CD4-positive, alpha-beta memory T cell (primary cell): ENCODE results near the gene METTL27. TPM values are rescaled to one million over a fixed set of nuclear protein-coding genes. Genes with fewer than 3 reads are reported as not detected.
"Not testable (repeated sequence)": the region's sequence is repeated elsewhere in the genome, so short reads cannot be mapped to it uniquely, and the experiment has no call there.

Source experiments
- CTCF ChIA-PET: fragments of 350-600 bp; sonication (Branson Sonifier 250); formaldehyde crosslinking; loops from one replicate; lab custom pipeline; 2021; ENCODE audit warnings: inconsistent platforms; ENCODE audit not compliant: partially characterized antibody; lab: Charles Lee
- POLR2A ChIA-PET: fragments of 350-600 bp; sonication (Branson Sonifier 250); formaldehyde crosslinking; loops from one replicate; lab custom pipeline; 2021; ENCODE audit not compliant: partially characterized antibody; lab: Charles Lee
- DNase-seq, 5 donors: peaks; one replicate each; pipeline versions ENCODE4 v3.0.0 to v3.0.0-alpha.2; 2020 to 2022; ENCODE audit warnings: mixed read lengths in 1 of 5
- H3K27ac ChIP-seq: one replicate; pipeline ENCODE4 v1.7.0; 2013; ENCODE audit warnings: low read depth, low read length
- H3K27me3 ChIP-seq: 2 replicates; pipeline ENCODE4 v1.7.0; 2013; ENCODE audit warnings: mild to moderate bottlenecking, low read length, moderate library complexity; ENCODE audit not compliant: insufficient read depth
- H3K36me3 ChIP-seq: 2 replicates; pipeline ENCODE4 v1.7.0; 2013; ENCODE audit warnings: mild to moderate bottlenecking, low read length, moderate library complexity; ENCODE audit not compliant: insufficient read depth
- H3K4me1 ChIP-seq: 2 replicates; pipeline ENCODE4 v1.7.0; 2013; ENCODE audit warnings: mild to moderate bottlenecking, low read length, moderate library complexity; ENCODE audit not compliant: insufficient read depth
- H3K4me3 ChIP-seq, 2 donors: one replicate each; pipeline ENCODE4 v1.7.0; 2013; ENCODE audit warnings: low read length in 2 of 2, mild to moderate bottlenecking in 1 of 2
- H3K9me3 ChIP-seq, 2 donors: one replicate each; pipeline ENCODE4 v1.7.0; 2013; ENCODE audit warnings: low read length in 2 of 2, control low read depth in 1 of 2; ENCODE audit not compliant: control insufficient read depth in 1 of 2
- H3K27ac Mint-ChIP-seq, 7 donors: one replicate each; pipeline ENCODE4 v1.8.0; 2020 to 2021; ENCODE audit warnings: mixed read lengths in 7 of 7, mild to moderate bottlenecking in 6 of 7, inconsistent platforms in 3 of 7, moderate library complexity in 3 of 7
- H3K27me3 Mint-ChIP-seq, 2 donors: one replicate each; pipeline ENCODE4 v1.8.0; 2020 to 2021; ENCODE audit warnings: mixed read lengths in 2 of 2
- H3K36me3 Mint-ChIP-seq, 2 donors: one replicate each; pipeline ENCODE4 v1.8.0; 2020 to 2021; ENCODE audit warnings: mixed read lengths in 2 of 2, inconsistent platforms in 1 of 2, mild to moderate bottlenecking in 1 of 2
- H3K4me1 Mint-ChIP-seq, 4 donors: one replicate each; pipeline ENCODE4 v1.8.0; 2020 to 2021; ENCODE audit warnings: mixed read lengths in 4 of 4, mild to moderate bottlenecking in 1 of 4
- H3K4me3 Mint-ChIP-seq, 8 donors: one replicate each; pipeline ENCODE4 v1.8.0; 2020 to 2021; ENCODE audit warnings: mixed read lengths in 8 of 8, mild to moderate bottlenecking in 7 of 8, moderate library complexity in 6 of 8, inconsistent platforms in 3 of 8
- H3K9me3 Mint-ChIP-seq, 8 donors: one replicate each; pipeline ENCODE4 v1.8.0; 2020 to 2021; ENCODE audit warnings: mixed read lengths in 8 of 8, mild to moderate bottlenecking in 5 of 8, inconsistent platforms in 3 of 8, moderate library complexity in 1 of 8
- intact Hi-C: fragments of 100-400 bp; cut with micrococcal nuclease; formaldehyde crosslinking; loops from one replicate; pipeline ENCODE4 v1.15.1; 2023
- polyA plus RNA-seq, 2 donors: library from polyadenylated mRNA; unstranded; fragments of 300-500 nt; fragmentation: Illumina TruSeq; gene quantifications; one replicate each; pipeline ENCODE4 v1.2.3, GENCODE V29; 2021
- total RNA-seq, 2 experiments: library from RNA; stranded (reverse); gene quantifications; one replicate each; pipeline ENCODE4 v1.2.3, GENCODE V29; 2021

METTL27 gene
- total and polyA plus RNA-seq, 4 experiments from 2014 or later, result 0.49 to 7.6 (median 6.1) TPM; not detected in 1

DNA sequence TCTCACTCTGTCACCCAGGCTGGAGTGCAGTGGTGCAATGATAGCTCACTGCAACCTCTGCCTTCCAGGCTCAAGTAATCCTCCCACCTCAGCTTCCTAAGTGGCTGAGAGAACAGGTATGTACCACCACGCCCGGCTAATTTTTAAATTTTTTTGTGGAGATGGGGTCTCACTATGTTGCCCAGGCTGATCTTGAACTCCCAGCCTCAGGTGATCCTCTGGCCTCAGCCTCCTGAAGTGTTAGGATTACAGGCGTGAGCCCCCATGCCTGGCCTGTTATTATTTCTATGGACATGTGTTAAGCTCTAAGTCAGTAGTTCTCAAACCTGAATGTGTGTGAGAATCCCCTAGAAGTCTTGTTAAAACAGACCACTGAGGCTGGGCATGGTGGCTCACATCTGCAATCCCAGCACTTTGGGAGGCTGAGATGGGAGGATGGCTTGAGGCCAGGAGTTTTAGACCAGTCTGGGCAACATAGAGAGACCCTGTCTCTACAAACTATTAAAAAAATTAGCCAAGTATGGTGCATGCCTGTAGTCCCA lies 43.2 kb upstream of the METTL27 start:
- Mint-ChIP-seq H3K9me3 (no peaks in the 10 kb centered on the region), H3K27ac (no peak overlapping the region), H3K4me1 (peaks cover 0 to 2% (median 0%) of the 10 kb centered on the region in 4 donors), H3K36me3 (no peaks in the 10 kb centered on the region), H3K27me3 (peaks cover 11 to 24% of the 10 kb centered on the region in 2 donors), H3K4me3 (no peak overlapping the region)
- POLR2A ChIA-PET, result no interaction called here
- Histone ChIP-seq H3K27ac (no peak overlapping the region), H3K9me3 (no peaks in the 10 kb centered on the region), H3K4me3 (no peak overlapping the region), H3K27me3 (peaks cover 4% of the 10 kb centered on the region), H3K36me3 (no peaks in the 10 kb centered on the region), H3K4me1 (no peaks in the 10 kb centered on the region)
- DNase-seq, result no peak
- intact Hi-C loops, result no loop called here
- CTCF ChIA-PET, result no interaction called here

DNA sequence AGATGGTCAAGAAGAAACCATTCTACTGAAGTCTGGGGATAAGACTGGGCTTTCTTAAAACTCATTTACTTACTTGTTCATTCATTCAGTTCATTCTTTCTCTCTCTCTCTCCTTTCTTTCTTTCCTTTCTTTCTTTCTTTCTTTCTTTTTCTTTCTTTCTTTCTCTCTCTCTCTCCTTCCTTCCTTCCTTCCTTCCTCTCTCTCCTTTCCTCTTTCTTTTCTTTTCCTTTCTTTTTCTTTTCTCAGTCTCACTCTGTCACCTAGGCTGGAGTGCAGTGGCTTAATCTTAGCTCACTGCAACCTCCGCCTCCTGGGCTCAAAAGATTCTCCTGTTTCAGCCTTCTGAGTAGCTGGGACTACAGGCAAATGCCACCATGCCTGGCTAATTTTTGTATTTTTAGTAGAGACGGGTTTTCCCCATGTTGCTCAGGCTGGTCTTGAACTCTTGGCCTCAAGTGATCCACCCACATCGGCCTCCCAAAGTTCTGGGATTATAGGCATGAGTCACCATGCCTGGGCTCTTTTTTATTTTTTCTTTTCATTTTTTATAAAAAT lies 42.6 kb upstream of the METTL27 start:
- H3K4me3 Mint-ChIP-seq, result not testable (repeated sequence)
- H3K27me3 Mint-ChIP-seq, result peaks cover 11 to 28% of the 10 kb centered on the region in 2 donors

DNA sequence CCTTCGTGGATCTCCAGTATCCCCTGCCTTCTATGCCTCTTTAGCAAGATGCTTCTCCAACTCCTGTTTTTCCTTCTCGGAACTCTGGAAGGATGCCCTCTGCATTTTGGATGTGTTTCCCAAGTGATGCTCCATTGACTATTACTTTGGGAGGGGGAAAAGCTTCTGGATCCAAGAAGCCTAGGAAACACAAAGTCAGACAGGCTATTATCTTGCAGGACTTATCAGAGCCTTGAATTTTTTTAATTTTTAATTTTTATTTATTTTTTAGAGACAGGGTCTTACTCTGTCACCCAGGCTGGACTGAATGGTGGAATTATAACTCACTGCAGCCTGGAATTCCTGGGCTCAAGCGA lies 39.7 kb upstream of the METTL27 start:
- no peaks in the 10 kb centered on the region for H3K36me3 Mint-ChIP-seq
- Histone ChIP-seq H3K9me3 (no peaks in the 10 kb centered on the region), H3K27me3 (no peaks in the 10 kb centered on the region), H3K27ac (no peak overlapping the region), H3K36me3 (no peaks in the 10 kb centered on the region), H3K4me1 (no peaks in the 10 kb centered on the region), H3K4me3 (no peak overlapping the region)
- ChIA-PET CTCF (interaction anchor here (1.3 kb wide), 1 partner anchor 145 kb away, joined by 3 read pairs; no protein-coding TSS in a partner anchor), POLR2A (no interaction called here)
- peaks cover 5 to 17% of the 10 kb centered on the region in 2 donors for H3K27me3 Mint-ChIP-seq
- no peak for DNase-seq
- no peaks in the 10 kb centered on the region for H3K9me3 Mint-ChIP-seq
- no peak overlapping the region for H3K27ac Mint-ChIP-seq
- intact Hi-C loops, result no loop called here
- no peak overlapping the region for H3K4me3 Mint-ChIP-seq
- H3K4me1 Mint-ChIP-seq, result no peaks in the 10 kb centered on the region

More for the DNA sequence above, 42.6 kb upstream of the METTL27 start:
- H3K36me3 Mint-ChIP-seq, intact Hi-C loops, POLR2A ChIA-PET, H3K27me3 ChIP-seq, DNase-seq, H3K4me3 ChIP-seq, H3K36me3 ChIP-seq, H3K4me1 Mint-ChIP-seq, H3K27ac Mint-ChIP-seq, H3K9me3 Mint-ChIP-seq, H3K9me3 ChIP-seq, CTCF ChIA-PET, H3K4me1 ChIP-seq, H3K27ac ChIP-seq: not testable (repeated sequence)

DNA sequence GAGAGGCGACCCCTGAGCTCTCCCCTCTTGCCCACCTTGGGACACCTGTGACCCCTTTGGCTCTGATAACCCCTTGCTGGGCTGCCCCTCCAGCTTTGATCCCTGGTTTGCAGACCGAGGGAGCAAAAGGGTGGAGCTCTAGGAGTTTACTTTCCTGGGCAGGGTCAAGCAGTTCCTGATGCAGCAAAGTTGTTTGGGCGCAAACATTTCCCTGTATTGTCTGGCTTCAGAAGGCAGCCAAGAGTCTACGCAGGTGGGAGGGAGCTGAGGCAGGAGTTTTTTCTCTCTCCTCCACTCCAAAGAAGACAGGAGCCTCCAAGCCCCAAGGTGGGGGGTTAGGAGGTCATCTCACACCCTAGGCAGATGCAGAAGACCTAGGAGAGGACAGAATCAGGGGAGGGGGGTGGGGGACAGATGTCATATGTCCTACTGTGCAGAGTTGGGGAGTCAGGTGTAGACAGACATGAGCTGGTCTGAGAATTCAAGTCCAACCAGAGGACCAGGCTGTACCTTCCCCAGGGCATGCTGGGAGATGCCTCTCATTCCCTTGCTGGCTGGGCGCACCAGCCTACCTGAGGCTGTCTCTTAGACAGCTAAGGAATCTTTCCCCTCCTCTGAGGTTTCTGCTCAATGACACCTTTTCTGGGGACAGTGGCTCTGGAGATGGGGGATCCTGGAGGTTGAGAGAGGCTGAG lies 39.2 kb upstream of the METTL27 start:
- Histone ChIP-seq H3K9me3 (no peaks in the 10 kb centered on the region), H3K27me3 (no peaks in the 10 kb centered on the region), H3K27ac (no peak overlapping the region), H3K4me3 (no peak overlapping the region), H3K4me1 (no peaks in the 10 kb centered on the region), H3K36me3 (no peaks in the 10 kb centered on the region)
- H3K36me3 Mint-ChIP-seq, result no peaks in the 10 kb centered on the region
- no peak overlapping the region for H3K4me3 Mint-ChIP-seq
- H3K27me3 Mint-ChIP-seq, result peaks cover 6 to 16% of the 10 kb centered on the region in 2 donors
- intact Hi-C loops, result no loop called here
- CTCF ChIA-PET, result interaction anchor here (1.3 kb wide), 1 partner anchor 145 kb away, joined by 3 read pairs; no protein-coding TSS in a partner anchor
- no peak overlapping the region for H3K27ac Mint-ChIP-seq
- no peaks in the 10 kb centered on the region for H3K4me1 Mint-ChIP-seq
- DNase-seq, result no peak
- POLR2A ChIA-PET, result no interaction called here
- H3K9me3 Mint-ChIP-seq, result no peaks in the 10 kb centered on the region

DNA sequence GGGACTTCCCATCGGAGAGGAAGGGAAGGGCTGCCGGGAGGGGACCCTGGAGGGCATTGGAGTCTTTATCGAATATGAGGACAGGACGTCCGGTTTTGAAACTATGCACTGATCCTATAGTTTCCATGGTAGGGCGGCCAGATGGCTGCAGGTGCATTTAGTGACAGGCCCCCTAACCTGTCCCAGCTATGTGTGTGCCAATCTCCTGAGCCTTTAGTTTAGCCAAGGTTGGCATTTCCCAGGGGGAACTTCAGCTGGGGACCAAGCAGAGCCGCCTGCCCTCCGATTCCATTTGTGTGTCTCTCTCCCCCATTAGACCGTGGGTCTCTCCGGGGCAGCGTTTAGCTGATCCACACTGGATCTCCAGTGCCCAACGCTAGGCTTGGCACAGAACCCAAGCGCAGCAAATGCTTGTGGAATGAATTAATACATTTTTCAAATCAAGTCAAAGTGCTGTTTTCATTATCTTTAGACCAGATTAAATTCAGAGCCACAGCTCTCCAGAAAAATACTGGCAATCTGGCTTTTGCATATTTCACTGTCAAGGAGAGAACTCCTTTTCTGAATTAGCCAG lies 38.5 kb upstream of the METTL27 start:
- no peak overlapping the region for H3K4me3 ChIP-seq
- Mint-ChIP-seq H3K36me3 (no peaks in the 10 kb centered on the region), H3K4me1 (no peaks in the 10 kb centered on the region), H3K9me3 (no peaks in the 10 kb centered on the region), H3K27me3 (peaks cover 6 to 13% of the 10 kb centered on the region in 2 donors), H3K4me3 (no peak overlapping the region), H3K27ac (no peak overlapping the region)
- no peaks in the 10 kb centered on the region for H3K4me1 ChIP-seq
- no peak for DNase-seq
- H3K36me3 ChIP-seq, result no peaks in the 10 kb centered on the region
- no peaks in the 10 kb centered on the region for H3K9me3 ChIP-seq
- H3K27me3 ChIP-seq, result no peaks in the 10 kb centered on the region
- CTCF ChIA-PET, result no interaction called here
- intact Hi-C loops, result no loop called here
- H3K27ac ChIP-seq, result no peak overlapping the region
- POLR2A ChIA-PET, result no interaction called here

DNA sequence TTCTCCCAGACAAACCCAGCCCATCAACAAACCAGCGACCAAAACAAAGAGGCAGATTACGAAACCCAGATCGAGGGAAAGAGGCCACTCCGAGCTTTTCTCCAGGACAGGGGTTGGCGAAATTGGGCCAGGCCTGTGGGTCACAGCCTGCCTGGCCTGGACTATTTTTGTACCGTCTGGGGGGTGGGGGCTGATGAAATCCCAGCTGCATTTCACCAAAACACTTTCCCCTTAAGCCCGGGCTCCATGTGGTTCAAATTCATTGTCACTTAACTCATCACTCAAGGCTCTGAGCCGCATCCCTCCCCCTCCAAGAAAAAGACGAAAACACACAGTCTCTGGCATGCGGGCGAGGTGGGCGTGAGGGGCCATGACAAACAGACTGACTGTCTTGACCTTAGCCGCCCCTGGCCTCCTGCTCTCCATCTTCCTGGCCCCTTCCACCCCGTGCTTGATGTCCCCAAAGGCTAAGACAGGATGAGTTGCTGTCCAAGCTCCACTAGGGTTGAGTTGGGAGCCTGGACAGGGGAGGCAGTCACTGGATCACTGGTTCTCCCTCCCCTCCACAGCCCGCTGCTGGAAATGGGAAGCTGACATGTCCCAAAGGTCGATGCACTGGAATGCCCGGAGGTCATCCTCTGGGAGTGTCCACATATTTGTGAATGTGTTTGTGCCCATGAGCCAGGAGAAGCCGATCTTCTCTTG lies 37.8 kb upstream of the METTL27 start:
- CTCF ChIA-PET, result no interaction called here
- no peak overlapping the region for H3K27ac Mint-ChIP-seq
- POLR2A ChIA-PET, result no interaction called here

DNA sequence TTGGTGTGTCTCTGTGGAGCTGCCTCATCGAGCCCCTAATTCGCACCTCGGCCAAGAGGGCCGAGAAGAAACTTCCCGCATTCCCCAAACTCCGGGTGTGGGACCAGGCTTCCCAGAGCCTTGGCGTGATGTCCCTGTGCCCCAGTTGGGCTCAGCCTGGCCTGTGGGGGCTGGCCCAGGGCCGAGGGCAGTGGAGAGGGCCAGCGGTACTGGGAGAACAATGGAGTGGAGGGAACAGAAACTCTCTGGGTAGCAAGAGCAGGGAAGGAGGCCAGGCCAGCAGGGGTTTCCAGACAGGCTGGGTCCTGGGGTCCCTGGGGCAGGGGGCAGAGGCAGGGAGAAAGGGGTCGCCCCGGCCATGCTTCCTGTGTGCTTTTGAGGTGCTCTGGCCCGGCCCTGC lies 34.7 kb upstream of the METTL27 start:
- H3K27me3 Mint-ChIP-seq, result peaks cover 3 to 13% of the 10 kb centered on the region in 2 donors
- CTCF ChIA-PET, result no interaction called here
- intact Hi-C loops, result no loop called here
- no peaks in the 10 kb centered on the region for H3K36me3 Mint-ChIP-seq
- no peak for DNase-seq
- Histone ChIP-seq H3K9me3 (no peaks in the 10 kb centered on the region), H3K4me1 (no peaks in the 10 kb centered on the region), H3K27ac (no peak overlapping the region), H3K36me3 (no peaks in the 10 kb centered on the region), H3K27me3 (no peaks in the 10 kb centered on the region), H3K4me3 (no peak overlapping the region)
- no peaks in the 10 kb centered on the region for H3K9me3 Mint-ChIP-seq
- no peak overlapping the region for H3K27ac Mint-ChIP-seq
- no peaks in the 10 kb centered on the region for H3K4me1 Mint-ChIP-seq
- no peak overlapping the region for H3K4me3 Mint-ChIP-seq
- POLR2A ChIA-PET, result no interaction called here

More for the DNA sequence above, 37.8 kb upstream of the METTL27 start:
- H3K4me3 Mint-ChIP-seq, result no peak overlapping the region
- H3K36me3 ChIP-seq, result no peaks in the 10 kb centered on the region
- no peaks in the 10 kb centered on the region for H3K4me1 ChIP-seq
- peaks cover 6 to 13% of the 10 kb centered on the region in 2 donors for H3K27me3 Mint-ChIP-seq
- DNase-seq, result no peak
- H3K27me3 ChIP-seq, result no peaks in the 10 kb centered on the region
- intact Hi-C loops, result no loop called here
- no peaks in the 10 kb centered on the region for H3K36me3 Mint-ChIP-seq
- H3K27ac ChIP-seq, result no peak overlapping the region
- no peak overlapping the region for H3K4me3 ChIP-seq
- no peaks in the 10 kb centered on the region for H3K9me3 ChIP-seq
- no peaks in the 10 kb centered on the region for H3K4me1 Mint-ChIP-seq
- no peaks in the 10 kb centered on the region for H3K9me3 Mint-ChIP-seq
